EH (cell line): ENCODE measurements around the gene ACER3.
A peak's percentile ranks its signal among the peaks of the same experiment; 100 is the strongest.
"Not testable (repeated sequence)": the region's sequence is repeated elsewhere in the genome, so short reads cannot be mapped to it uniquely, and the experiment has no call there.

ENCODE experiments used
- DNase-seq: peaks from one replicate; pipeline ENCODE4 v3.0.0-alpha.2; 2015; ENCODE audit warnings: low read depth

Gene ACER3

DNA sequence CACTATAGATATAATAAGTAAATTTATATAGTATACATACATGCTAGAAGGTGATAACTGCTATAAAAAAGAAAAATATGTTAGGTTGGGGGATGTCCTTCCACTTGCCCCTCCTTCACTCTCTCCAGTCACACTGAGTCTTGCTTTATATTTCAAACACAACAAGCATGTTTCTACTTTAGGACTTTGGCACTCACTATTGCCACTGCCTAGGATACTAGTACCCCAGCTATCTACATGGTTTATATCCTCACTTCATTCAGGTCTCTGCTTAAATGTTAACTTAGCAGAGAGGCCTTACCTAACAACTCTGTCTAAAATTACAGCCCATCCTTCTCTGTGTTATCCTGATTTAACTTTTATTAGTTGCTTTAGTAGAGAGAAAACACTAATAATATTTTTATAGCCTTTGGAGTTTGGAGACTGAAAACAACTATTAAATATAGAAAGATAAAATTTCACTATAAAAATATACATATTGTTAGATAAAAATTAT, 134.4 kb downstream of the ACER3 start:
- DNase-seq = no peak

DNA sequence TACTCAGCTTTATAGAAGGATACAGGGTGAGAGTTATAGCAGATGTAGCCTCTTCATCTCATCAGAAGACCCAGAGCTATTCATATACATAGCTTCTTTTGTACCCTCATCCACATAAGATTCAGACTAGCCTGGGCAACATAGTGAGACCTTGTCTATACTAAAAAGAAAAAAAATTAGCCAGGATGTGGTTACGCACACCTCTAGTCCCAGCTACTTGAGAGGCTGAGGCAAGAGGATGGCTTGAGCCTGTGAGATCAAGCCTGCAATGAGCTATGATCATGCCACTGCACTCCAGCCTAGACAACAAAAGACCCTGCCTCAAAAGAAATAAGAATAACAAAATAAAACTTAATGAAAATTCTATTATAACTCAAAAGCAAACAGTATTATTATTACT, 136.8 kb downstream of the ACER3 start:
- no peak for DNase-seq

DNA sequence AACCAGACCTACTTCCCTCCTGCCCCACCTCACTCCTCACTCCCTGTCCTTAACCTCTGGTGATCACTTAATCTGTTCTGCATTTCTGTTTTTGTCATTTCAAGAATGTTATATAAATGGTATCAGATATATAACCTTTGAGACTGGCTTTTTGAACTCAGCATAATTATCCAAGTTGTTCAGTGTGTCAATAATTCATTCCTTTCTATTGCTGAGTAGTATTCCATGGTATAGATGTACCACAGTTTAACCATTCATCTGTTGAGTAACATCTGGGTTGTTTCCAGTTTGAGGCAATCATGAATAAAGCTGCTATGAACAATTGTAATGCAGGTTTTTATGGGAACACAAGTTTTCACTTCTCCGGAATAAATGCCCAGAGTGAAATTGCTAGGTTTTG, 138.9 kb downstream of the ACER3 start:
- no peak for DNase-seq

DNA sequence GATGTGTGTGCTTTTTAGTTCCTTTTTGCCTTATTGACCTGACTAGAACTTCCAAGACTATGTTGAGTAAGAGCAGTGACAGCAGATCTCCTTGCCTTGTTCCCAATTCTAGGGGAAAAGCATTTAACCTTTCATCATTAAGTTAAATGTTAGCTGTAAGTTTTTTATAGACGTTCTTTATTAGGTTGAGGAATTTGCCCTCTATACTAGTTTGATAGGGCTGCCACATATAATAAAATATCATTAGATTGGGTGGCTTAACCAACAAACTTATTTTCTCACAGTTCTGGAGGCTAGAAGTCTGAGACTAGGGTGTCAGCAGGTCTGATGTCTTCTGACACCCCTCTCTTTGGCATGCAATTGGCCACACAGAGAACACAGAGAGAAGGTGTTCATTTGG, 140.9 kb downstream of the ACER3 start:
- DNase-seq = no peak

DNA sequence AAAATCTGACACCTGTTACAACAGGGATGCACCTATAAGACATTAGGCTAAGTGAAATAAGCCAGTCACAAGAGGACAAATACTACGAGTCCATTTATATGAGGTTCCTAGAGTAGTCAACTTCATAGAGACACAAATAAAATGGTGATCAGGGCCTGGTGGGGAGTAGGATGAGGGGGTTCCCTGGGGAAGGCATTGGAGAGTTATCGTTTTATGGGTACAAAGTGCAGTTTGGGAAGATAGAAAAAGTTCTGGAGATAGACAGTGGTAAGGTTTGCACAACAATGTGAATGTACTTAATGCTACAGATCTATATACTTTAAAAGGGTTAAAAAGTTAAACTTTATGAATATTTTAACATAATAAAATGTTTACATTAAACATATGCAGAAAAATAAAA, 142.1 kb downstream of the ACER3 start:
- DNase-seq = no peak

DNA sequence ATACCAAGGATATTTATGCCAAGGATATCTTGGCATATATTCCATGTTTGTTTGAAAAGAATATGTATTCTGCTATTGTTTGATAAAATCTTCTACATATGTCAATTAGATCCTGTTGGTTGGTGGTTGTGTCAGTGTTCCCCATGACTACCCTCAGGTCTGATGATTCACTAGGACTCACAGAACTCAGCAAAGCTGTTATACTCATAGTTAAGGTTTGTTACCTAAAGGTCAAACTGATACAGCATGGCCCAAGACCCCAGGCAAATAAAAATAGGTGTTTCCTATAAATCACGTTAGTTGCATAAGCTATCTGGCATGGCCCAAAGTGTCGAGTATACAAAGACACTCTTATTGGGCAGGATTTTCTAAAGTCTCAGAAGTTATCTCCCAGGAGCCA, 143.2 kb downstream of the ACER3 start:
- DNase-seq = no peak

DNA sequence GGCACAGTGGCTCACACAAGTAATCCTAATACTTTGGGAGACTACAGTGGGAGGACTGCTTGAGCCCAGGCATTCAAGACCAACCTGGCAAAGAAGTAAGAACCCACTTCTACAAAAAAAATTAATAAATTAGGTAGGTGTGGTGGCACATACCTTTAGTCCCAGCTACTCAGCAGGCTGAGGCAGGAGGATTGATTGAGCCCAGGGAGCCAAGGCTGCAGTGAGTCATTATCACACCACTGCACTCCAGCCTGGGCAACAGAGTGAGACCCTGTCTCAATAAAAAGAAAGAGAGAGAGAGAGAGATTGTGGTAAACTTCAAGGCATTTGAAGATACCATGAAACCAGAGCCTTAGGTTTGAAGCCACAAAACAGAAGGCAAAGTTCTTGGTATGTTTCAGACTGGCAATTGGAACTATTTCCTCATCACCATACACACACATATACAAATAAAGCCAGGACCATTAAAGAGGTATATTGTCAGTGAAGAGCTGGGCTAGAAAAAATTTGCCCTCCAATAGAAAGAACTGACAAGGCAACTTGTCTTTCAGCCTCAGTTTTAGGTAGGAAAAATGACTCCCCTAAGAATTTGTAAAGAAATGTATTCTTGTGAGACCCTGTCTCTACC, 148.9 kb downstream of the ACER3 start:
- DNase-seq = no peak

DNA sequence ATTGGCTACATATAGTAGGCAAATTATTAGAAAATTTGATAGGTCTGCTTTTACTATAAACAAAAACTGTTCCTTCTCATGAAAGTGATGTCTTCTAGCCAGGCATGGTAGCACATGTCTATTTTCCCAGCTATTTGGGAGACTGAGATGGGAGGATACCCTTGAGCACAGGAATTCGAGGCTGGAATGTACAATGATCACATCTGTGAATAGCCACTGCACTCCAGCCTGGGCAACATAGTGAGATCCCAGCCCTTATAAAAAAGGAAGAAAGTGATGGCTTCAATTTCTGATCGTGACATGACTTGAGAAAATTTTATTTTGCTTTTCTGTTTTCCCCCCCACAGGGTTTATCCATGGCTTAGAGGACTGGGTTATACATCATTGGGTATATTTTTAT, 154.0 kb downstream of the ACER3 start:
- no peak for DNase-seq

DNA sequence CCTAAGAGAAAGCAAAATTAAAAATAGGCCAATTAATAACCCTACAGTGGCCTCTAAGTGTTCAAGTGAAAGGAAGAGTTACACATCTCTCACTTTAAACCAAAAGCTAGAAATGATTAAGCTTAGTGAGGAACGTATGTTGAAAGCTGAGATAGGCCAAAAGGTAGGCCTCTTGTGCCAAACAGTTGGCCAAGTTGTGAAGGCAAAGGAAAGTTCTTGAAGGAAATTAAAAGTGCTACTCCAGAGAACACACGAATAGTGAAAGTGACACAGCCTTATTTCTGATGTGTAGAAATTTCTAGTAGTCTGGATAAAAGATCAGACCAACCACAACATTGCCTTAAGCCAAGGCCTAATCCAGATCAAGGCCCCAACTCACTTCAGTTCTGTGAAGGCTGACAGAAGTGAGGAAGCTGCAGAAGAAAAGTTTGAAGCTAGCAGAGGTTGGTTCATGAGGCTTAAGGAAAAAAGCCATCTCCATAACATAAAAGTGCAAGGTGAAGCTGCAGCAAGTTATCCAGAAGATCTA, 157.7 kb downstream of the ACER3 start:
- not testable (repeated sequence) for DNase-seq

DNA sequence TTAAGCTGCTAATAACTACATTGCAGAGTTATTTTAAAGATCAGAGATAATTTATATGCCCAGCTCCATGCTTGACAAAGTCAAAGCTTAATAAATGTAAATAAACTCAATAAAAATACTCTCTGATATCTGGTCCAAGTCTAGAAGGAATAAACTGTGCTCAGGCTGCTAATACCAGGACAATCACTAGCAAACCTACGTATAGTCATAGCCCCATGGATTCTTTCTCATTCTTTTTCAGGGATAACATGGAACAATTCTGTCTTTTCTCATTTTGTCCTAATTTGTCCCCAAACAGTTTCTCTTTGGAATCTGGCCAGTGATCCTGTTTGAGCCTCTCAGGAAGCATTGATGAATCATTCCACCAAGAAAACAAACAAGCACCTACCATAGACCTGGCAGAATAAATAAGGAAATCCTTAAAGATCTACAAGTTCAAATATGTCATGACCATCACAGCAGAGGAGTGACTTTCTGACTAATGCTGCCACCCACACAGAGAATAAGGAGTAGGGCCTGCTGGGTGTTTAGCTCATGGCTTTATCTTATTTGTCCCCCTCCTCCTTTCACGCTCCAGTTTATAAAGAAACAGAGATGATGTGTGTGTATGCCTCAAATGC, 159.4 kb downstream of the ACER3 start:
- DNase-seq = peak; percentile 51

DNA sequence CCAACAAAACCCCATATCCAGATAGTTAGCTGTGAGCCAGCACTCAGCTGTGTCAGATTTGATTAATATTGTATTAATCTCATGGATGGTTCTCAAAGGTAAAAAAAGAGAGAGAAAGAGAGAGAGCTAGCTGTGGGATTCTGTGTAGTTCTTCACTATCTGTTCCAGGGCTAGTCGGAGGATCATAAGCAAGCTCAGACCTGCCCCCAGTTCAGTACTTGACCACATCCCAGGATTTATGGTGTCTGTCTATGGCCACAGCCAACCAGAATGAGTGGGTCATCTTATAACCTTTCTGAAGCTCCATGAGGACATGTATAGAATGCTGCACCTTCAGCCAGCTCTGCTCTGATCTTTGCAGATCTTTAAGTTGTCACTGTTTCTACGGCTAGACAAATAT, 160.0 kb downstream of the ACER3 start:
- DNase-seq = no peak

DNA sequence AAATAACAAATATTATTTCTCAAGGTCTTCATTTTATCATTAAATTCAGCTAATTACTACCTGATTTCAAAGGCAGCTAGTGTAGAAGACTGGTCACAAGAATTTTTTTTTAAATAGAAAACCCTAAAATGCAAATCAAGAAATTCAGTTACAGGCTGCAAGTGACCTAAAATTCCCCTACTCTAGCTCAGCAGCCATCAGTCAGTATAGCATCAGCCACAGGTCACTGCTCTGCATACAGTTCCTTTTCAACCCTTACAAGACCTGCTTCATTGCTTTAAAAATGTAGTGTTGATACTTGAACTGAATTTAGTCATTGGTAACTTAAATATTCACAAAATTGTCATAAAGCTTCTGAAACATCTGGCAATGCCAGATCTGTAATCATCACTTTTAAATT, 164.0 kb downstream of the ACER3 start:
- DNase-seq = no peak

DNA sequence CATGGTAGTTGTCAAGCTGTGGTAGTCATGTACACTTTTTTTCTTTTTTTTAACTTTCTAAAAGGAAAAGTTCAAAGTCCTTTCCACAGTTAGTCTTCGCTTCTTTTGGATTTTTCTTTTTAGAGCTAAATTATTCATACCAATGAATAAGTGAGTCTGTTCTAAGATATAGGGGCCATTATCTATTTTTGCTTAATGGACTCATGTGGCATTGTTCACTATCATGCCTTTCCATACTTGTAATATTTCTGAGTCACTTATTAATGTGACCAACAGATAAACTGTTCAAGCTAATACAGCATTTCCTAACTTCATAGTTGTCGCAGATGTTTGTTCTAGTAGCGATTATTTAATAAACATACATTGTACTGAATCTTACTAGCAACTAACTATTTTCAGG, 165.5 kb downstream of the ACER3 start:
- no peak for DNase-seq

DNA sequence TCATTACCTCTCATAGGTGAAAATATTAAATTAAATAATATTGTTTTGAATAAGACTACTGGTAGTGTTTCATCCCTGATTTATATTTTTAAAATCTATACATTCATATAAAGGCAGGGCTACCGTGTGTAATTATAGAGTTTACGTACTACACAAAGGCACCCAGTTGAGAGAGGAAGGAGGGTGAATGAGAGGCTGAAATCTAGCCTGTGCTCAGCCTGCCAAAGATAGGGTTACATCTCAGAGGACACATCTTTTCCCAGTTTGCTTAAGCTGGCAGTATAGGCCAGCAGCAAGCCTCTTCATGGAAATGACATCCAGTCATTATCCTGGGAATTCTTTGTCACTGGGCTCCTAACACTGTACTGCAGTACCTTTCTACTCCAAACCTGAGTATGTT, 166.0 kb downstream of the ACER3 start:
- no peak for DNase-seq

DNA sequence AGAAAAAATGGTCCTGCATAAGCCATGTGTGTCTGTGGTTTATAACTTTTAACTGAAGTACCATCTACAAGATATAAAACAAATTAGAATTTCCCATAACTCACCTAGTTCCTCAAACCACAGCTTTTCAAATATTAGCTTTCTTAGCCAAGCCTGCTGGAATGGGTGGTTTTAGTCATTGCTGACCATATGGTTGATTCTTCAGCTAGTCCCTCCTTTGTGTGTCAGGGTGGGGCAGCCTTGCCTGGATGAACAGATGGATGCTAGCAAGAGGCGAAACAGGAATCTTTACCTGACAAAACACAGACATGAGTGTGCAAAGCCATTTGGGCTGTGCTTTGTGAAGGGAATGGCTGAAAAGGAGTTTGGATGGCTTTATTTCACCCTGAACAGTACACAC, 166.6 kb downstream of the ACER3 start:
- peak; percentile 10 for DNase-seq

DNA sequence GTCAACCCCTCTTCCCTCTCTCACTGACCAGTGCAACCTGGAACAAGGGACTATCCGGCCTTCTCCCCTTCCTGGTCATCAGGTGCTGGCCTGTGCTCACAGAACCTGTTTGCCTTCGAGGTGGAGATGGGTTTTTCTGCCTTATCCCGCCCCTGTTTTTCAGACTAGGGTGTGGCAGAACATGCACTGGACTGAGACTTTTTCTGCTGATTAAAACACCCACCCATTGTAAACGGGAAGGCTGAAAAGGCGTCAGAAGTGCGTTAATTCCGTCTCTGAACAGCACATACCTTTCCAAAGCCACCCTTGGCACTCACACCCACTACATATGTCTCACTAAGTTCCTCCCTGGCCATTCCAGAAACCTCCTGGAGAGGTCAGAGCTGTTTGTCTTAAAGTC, 169.1 kb downstream of the ACER3 start:
- no peak for DNase-seq

DNA sequence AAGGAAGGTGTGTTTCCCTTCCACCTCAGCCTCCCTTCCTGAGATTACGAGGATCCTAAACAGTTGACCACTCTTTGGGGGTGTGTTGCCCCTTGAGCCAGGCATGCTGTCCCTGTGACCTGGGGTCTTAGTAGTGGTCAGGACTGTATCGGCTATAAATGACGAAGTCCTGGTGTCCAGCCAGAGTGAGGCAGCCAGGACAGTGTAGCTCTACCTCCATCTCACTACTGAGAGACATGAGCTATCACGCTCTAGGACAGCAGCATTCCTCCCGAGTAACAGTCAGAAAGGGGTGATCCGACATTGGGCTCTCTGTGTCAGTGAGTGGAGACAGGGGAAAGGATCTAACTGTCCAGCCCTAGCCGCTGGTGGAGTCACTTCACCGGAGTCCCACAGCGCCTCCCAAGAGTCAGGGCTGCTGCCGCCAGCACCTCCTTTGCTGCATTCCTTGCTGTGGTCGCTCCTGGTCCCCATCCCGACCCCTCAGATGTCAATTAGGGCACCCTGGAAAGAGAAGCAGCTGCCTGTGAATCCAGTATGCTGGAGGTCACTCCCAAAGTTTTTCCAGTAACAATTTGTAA, 170.2 kb downstream of the ACER3 start:
- no peak for DNase-seq

DNA sequence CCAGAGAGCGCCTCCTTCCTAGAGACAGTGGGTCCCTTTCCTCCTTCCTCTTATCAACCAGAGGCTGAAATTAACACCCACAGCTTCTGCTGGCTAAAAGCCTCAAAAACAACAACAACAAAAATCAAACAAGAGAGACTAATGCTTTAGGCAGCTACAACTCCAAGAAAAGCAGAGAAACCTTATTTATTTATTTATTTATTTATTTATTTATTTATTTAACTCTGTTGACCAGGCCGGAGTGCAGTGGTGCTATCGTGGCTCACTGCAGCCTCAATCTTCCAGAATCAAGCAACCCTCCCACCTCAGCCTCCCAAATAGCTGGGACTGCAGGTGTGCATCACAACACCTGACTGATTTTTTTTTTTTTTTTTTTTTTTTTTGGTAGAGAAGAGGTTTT, 170.9 kb downstream of the ACER3 start:
- no peak for DNase-seq

DNA sequence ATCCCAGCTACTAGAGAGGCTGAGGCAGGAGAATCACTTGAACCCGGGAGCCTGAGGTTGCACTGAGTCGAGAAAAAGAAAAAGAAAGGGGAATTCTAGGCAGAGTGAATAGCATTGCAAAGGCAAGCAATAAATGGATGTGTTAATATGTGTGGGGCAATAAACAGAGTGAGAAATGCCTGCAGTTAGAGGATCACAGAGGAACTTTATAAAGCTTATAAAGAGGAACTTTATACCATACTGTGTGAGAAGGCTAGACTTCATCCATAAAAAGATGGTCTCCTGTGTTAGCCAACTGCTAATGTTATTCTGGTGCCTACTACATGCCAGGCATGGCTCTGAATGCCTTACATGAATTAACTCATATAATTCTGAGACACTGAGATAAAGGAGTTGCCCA, 174.3 kb downstream of the ACER3 start:
- no peak for DNase-seq

DNA sequence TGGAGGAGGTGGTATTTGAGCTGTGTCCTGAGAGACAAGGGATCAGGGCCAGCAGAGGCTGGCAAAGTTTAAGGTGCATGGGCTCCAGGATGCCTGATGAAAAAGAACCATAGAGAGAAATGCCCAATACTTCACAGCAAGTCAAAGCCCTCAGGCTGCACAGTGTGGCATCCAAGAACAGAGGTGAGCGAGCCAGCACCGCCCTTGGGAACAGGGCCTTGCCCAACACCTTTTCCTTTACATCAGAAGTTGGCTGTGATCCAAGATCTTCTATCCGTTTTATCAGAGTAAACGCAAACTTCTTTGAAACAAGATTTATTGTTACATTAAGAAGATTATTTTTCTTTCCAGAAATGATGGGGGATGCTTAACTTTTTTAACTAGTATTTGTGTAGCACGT, 174.9 kb downstream of the ACER3 start:
- DNase-seq = no peak

DNA sequence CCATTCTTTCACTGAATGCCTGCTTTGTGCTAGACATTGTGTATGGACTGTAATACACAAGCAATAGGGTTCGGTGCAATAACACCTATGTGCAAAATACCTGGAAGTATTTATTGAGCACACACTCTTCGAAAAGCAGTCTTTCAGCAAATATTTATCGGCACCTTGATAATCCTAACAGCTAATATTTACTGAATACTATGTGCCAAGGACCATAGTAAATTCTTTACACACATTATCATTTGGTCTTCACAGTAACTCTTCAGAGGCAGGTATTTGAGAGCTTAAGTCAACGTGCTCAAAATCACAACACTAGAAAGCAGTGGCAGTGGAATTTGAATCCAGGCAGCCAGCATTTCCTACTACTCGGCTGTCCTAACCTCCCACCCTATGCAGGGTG, 175.7 kb downstream of the ACER3 start:
- no peak for DNase-seq

DNA sequence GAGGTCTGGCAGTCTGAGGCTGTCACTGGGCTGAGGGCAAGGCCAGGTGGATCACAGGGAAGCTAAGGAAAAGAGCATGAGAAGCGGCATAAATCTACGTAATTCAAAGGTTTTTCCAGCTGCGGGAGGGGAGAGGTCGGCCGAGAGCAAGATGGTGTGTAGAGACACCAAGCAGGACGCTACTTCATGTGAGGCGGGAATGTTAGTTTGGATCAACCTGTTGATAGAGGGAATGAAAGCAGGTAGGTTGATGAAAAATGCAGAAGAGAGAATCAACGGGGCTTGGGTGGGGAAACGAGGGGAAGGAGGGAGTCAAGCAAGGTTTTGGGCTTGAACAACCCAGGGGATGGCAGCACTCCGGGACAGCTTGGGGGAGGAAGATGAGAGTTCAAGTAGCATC, 176.3 kb downstream of the ACER3 start:
- no peak for DNase-seq

DNA sequence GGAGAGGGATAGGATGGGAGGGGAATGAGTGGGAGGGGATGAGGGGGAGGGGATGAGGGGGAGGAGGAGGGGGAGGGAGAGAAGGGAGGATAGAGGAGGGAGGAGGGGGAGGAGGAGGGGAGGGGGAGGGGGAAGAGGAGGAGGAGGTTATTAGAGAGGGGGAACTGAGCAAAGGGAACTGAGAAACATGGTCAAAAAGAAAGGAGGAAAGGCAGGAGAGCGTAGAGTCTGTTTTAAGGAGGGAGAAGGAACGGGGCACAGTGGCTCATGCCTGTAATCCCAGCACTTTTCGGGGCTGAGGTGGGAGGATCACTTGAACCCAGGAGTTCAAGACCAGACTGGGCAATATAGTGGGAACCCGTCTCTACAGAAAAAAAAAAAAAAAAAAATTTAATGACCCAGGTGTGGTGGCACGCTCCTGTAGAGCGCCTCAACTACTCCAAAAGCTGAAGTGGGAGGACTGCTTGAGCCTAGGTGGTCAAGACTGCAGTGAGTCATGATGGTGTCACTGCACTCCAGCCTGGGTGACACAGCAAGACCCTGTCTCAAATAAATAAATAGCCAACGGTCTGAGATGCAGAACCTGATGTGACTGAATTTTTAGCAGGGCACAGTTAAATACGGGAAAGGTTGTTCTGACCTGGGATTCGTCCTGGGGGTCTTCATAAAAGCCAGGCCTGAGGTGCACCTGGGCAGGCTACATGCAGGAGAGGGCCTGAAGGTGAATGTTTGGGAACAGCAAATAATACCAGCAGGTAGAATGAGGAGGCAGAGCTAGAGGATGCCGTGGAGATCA, 177.5 kb downstream of the ACER3 start:
- peak; percentile 11 for DNase-seq
